ENCODE data around the gene PVALB.

PVALB gene

DNA sequence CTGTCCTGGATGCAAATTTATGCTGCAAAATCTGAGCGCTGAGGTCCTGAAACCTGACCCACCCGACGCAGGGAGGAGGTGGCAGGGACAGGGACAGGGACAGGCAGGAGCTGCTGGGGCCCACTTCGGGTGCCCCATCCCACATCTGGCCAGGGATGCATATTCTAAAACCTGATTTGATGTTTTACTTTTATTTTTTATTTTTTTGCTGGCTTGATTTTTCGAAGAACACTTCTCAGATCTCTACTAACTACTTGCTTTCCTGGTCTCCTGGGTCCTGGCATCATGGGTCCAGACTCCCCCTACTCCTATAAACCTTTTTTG is 652 bp upstream of the PVALB start:
- H3K9me2 ChIP-seq (replicated peaks; ENCODE audit: insufficient read depth, low read length): no peaks in the 10 kb centered on the region
- no peaks in the 10 kb centered on the region for H3K9me3 ChIP-seq (ENCODE audit: insufficient read depth, low read length)
- H2AFZ ChIP-seq (ENCODE audit: low read depth, low read length, severe bottlenecking): no peak overlapping the region
- H4K20me1 ChIP-seq (ENCODE audit: low read depth, low read length): no peaks in the 10 kb centered on the region
- no peak overlapping the region for H3K27ac ChIP-seq (ENCODE audit: low read depth, low read length)
- no peak overlapping the region for H3K4me3 ChIP-seq (ENCODE audit: insufficient read depth, low read length, poor library complexity, severe bottlenecking)
- no peak overlapping the region for H3K4me2 ChIP-seq (ENCODE audit: low read depth, low read length, poor library complexity, severe bottlenecking)
- no peaks in the 10 kb centered on the region for H3K79me2 ChIP-seq (ENCODE audit: insufficient read depth, low read length)
- TF ChIP-seq EZH2phosphoT487 (conservative IDR thresholded peaks at IDR 0.05; ENCODE audit: low read length): no peak
- TF ChIP-seq, protein P1, sequence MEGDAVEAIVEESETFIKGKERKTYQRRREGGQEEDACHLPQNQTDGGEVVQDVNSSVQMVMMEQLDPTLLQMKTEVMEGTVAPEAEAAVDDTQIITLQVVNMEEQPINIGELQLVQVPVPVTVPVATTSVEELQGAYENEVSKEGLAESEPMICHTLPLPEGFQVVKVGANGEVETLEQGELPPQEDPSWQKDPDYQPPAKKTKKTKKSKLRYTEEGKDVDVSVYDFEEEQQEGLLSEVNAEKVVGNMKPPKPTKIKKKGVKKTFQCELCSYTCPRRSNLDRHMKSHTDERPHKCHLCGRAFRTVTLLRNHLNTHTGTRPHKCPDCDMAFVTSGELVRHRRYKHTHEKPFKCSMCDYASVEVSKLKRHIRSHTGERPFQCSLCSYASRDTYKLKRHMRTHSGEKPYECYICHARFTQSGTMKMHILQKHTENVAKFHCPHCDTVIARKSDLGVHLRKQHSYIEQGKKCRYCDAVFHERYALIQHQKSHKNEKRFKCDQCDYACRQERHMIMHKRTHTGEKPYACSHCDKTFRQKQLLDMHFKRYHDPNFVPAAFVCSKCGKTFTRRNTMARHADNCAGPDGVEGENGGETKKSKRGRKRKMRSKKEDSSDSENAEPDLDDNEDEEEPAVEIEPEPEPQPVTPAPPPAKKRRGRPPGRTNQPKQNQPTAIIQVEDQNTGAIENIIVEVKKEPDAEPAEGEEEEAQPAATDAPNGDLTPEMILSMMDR (IDR thresholded peaks at IDR 0.05; ENCODE audit: insufficient read depth, low read length, poor library complexity, severe bottlenecking): no peak
- H3F3A ChIP-seq (ENCODE audit: insufficient read depth): no peaks in the 10 kb centered on the region
- no peak overlapping the region for H3K9ac ChIP-seq (ENCODE audit: low read length)
- no peaks in the 10 kb centered on the region for H3K27me3 ChIP-seq (ENCODE audit: low read length)
- H3K36me3 ChIP-seq (ENCODE audit: low read length): no peaks in the 10 kb centered on the region

DNA sequence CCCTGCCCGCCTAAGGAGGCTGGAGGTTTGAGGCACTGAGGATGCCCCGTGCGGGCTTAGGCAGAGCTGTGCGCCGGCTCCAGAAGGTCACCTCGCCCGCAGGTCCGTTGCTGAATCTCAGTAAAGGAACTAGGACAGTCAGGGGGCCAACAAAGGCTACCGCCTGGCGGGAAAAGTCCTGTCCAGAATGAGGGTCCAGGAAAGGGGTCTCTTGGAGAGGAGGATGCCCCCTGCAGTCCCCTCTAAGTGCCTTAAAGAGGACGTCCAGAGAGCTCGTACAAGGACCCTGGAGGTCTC is 548 bp downstream of the PVALB start:
- no peak overlapping the region for H3K4me2 ChIP-seq (ENCODE audit: low read depth, low read length, poor library complexity, severe bottlenecking)
- H3K79me2 ChIP-seq (ENCODE audit: insufficient read depth, low read length): no peaks in the 10 kb centered on the region
- H3K27me3 ChIP-seq (ENCODE audit: low read length): no peaks in the 10 kb centered on the region
- TF ChIP-seq, protein P1 (IDR thresholded peaks at IDR 0.05; ENCODE audit: insufficient read depth, low read length, poor library complexity, severe bottlenecking): no peak
- no peak for TF ChIP-seq EZH2phosphoT487 (conservative IDR thresholded peaks at IDR 0.05; ENCODE audit: low read length)
- no peaks in the 10 kb centered on the region for H3K9me2 ChIP-seq (replicated peaks; ENCODE audit: insufficient read depth, low read length)
- H3K4me3 ChIP-seq (ENCODE audit: insufficient read depth, low read length, poor library complexity, severe bottlenecking): no peak overlapping the region
- H3K36me3 ChIP-seq (ENCODE audit: low read length): no peaks in the 10 kb centered on the region
- no peaks in the 10 kb centered on the region for H3K9me3 ChIP-seq (ENCODE audit: insufficient read depth, low read length)
- H3K9ac ChIP-seq (ENCODE audit: low read length): no peak overlapping the region
- no peaks in the 10 kb centered on the region for H3F3A ChIP-seq (ENCODE audit: insufficient read depth)
- no peak overlapping the region for H2AFZ ChIP-seq (ENCODE audit: low read depth, low read length, severe bottlenecking)
- H4K20me1 ChIP-seq (ENCODE audit: low read depth, low read length): no peaks in the 10 kb centered on the region
- no peak overlapping the region for H3K27ac ChIP-seq (ENCODE audit: low read depth, low read length)

DNA sequence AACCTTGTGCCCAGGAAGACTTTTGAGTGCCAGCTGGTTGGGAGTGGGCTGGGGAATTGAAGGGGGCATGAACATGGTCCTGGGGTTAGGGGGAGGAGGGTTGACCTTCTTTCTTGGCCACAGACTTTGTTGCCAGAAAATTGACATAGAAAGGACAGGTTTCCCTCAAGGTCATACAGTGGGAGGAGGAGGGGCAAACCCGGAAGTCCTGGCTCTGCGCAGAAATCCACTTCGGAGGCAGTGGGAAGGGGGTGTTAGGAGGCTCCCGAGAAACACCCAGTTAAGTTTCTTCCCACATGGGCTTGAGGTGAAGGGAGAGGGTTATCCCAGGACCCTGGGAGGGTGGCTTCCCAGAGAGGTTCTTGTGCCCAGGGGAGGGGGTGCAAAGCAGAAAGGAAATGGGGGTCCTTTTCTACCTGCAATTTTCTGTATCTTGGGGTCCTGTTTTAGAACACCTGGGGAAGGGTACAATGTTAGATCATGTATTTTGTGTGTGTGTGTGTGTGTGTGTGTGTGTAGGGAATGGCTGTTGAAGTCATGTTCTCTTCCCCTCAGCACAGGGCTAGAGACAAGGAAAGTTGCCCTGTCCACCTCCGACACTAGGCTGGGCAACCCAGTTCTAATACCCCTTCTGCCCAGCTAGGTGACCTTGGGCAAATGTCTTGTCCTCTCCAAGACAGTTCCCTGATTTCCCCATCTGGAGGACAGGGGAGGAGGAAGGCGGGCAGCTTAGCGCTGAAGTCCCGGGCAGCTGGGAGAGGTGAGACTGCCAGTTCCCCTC is 1.1 kb downstream of the PVALB start:
- H3K4me3 ChIP-seq (ENCODE audit: insufficient read depth, low read length, poor library complexity, severe bottlenecking): no peak overlapping the region
- no peaks in the 10 kb centered on the region for H3K9me2 ChIP-seq (replicated peaks; ENCODE audit: insufficient read depth, low read length)
- no peaks in the 10 kb centered on the region for H4K20me1 ChIP-seq (ENCODE audit: low read depth, low read length)
- H3K4me2 ChIP-seq (ENCODE audit: low read depth, low read length, poor library complexity, severe bottlenecking): no peak overlapping the region
- no peak overlapping the region for H3K9ac ChIP-seq (ENCODE audit: low read length)
- H2AFZ ChIP-seq (ENCODE audit: low read depth, low read length, severe bottlenecking): no peak overlapping the region
- H3K79me2 ChIP-seq (ENCODE audit: insufficient read depth, low read length): no peaks in the 10 kb centered on the region
- no peak overlapping the region for H3K27ac ChIP-seq (ENCODE audit: low read depth, low read length)
- H3K36me3 ChIP-seq (ENCODE audit: low read length): no peaks in the 10 kb centered on the region
- H3K27me3 ChIP-seq (ENCODE audit: low read length): no peaks in the 10 kb centered on the region
- no peaks in the 10 kb centered on the region for H3K9me3 ChIP-seq (ENCODE audit: insufficient read depth, low read length)
- TF ChIP-seq, protein P1 (IDR thresholded peaks at IDR 0.05; ENCODE audit: insufficient read depth, low read length, poor library complexity, severe bottlenecking): no peak
- no peak for TF ChIP-seq EZH2phosphoT487 (conservative IDR thresholded peaks at IDR 0.05; ENCODE audit: low read length)
- H3F3A ChIP-seq (ENCODE audit: insufficient read depth): no peaks in the 10 kb centered on the region
